GM12878 (cell line): ENCODE data around the gene EHD1. TPM values are rescaled to one million over a fixed set of nuclear protein-coding genes. Genes with fewer than 3 reads are reported as not detected.

Experiments used
- BACH1 ChIP-seq: fragments of 450-650 bp; IDR thresholded peaks from 2 replicates; pipeline ENCODE4 v1.6.1; 2017; ENCODE audit warnings: mild to moderate bottlenecking, borderline replicate concordance
- BHLHE40 ChIP-seq, 2 experiments: fragments of 450-650 bp in 1 of 2; IDR thresholded peaks; 2 replicates each; pipeline ENCODE4 v1.6.1; 2011 to 2017; ENCODE audit warnings: low read depth in 2 of 2, borderline replicate concordance in 1 of 2, improper control_type of control experiment in 1 of 2, low read length in 1 of 2, mild to moderate bottlenecking in 1 of 2
- DPF2 ChIP-seq: fragments of 450-650 bp; IDR thresholded peaks from 2 replicates; pipeline ENCODE4 v1.6.1; 2017; ENCODE audit warnings: mild to moderate bottlenecking
- EGR1 ChIP-seq, 2 experiments: IDR thresholded peaks; 1 replicate in 1 of 2; 2 replicates in 1 of 2; pipeline ENCODE4 v1.6.1; 2011 to 2012; ENCODE audit warnings: low read depth in 2 of 2, low read length in 2 of 2, borderline replicate concordance in 1 of 2, mild to moderate bottlenecking in 1 of 2, moderate library complexity in 1 of 2
- EP300 ChIP-seq, 2 experiments: fragments of 150-350 bp in 1 of 2; IDR thresholded peaks; 2 replicates each; pipeline ENCODE4 v1.6.1; 2011 to 2012; ENCODE audit warnings: low read depth in 2 of 2, low read length in 2 of 2, borderline replicate concordance in 1 of 2, improper control_type of control experiment in 1 of 2, inconsistent platforms in 1 of 2; ENCODE audit not compliant: control insufficient read depth in 1 of 2
- HCFC1 ChIP-seq: fragments of 150-350 bp; IDR thresholded peaks from 2 replicates; pipeline ENCODE4 v1.6.1; 2014; ENCODE audit warnings: low read length
- IKZF2 ChIP-seq, 2 experiments: fragments of 450-650 bp; IDR thresholded peaks; 2 replicates each; pipeline ENCODE4 v1.6.1; 2017; ENCODE audit warnings: mild to moderate bottlenecking in 2 of 2, moderate library complexity in 2 of 2
- JUNB ChIP-seq: IDR thresholded peaks from 2 replicates; pipeline ENCODE4 v1.6.1; 2016; ENCODE audit warnings: antibody characterized with exemption, mild to moderate bottlenecking
- MTA2 ChIP-seq: fragments of 450-650 bp; IDR thresholded peaks from 2 replicates; pipeline ENCODE4 v1.6.1; 2016; ENCODE audit warnings: low read depth, mild to moderate bottlenecking, moderate library complexity
- PAX5 ChIP-seq: IDR thresholded peaks from 2 replicates; pipeline ENCODE4 v1.6.1; 2011; ENCODE audit warnings: low read depth, low read length, borderline replicate concordance
- POLR2AphosphoS2 ChIP-seq: IDR thresholded peaks from 2 replicates; pipeline ENCODE4 v1.6.1; 2011; ENCODE audit warnings: low read depth, mild to moderate bottlenecking, low read length, improper control_type of control experiment, moderate library complexity
- SRF ChIP-seq, 2 experiments: IDR thresholded peaks; 2 replicates each; pipeline ENCODE4 v1.6.1; 2011; ENCODE audit warnings: low read depth in 2 of 2, low read length in 2 of 2, mild to moderate bottlenecking in 1 of 2, moderate library complexity in 1 of 2
- SUZ12 ChIP-seq: fragments of 200-600 bp; sonication (generic); IDR thresholded peaks from one replicate; pipeline ENCODE4 v1.6.1; 2018; ENCODE audit warnings: antibody characterized with exemption, mild to moderate bottlenecking; ENCODE audit not compliant: unreplicated experiment
- TCF7 ChIP-seq: IDR thresholded peaks from 2 replicates; pipeline ENCODE4 v1.6.1; 2014; ENCODE audit warnings: antibody characterized with exemption, borderline replicate concordance
- YBX1 ChIP-seq: fragments of 450-650 bp; IDR thresholded peaks from 2 replicates; pipeline ENCODE4 v1.6.1; 2016; ENCODE audit warnings: antibody characterized with exemption
- ZBED1 ChIP-seq: IDR thresholded peaks from 2 replicates; pipeline ENCODE4 v1.6.1; 2016; ENCODE audit warnings: borderline replicate concordance
- polyA plus RNA-seq, 11 experiments: library from polyadenylated mRNA; depleted of rRNA in 4 of 11; unstranded in 6 of 11; stranded (reverse) in 5 of 11; fragments of >200 nt; fragmentation: Nextera tagmentation in 4 of 11; fragmentation: Illumina TruSeq in 1 of 11; extraction: Ambion mirVana in 4 of 11; extraction: Trizol in 1 of 11; gene quantifications; 1 replicate in 1 of 11; 2 replicates in 10 of 11; pipeline versions ENCODE4 v1.2.1 to v1.2.3, GENCODE V29; 2011 to 2016; ENCODE audit warnings: inconsistent platforms in 2 of 11, missing spikeins in 2 of 11, low read depth in 1 of 11
- total RNA-seq, 4 experiments: library from RNA; depleted of rRNA in 3 of 4; stranded (reverse); fragments of >200 nt in 3 of 4; fragmentation: Illumina TruSeq in 1 of 4; extraction: Trizol in 1 of 4; gene quantifications; 2 replicates each; pipeline versions ENCODE4 v1.2.1 to v1.2.3, GENCODE V29; 2013 to 2021
- TF ChIP-seq, protein P1 (sequence below): IDR thresholded peaks from 2 replicates; pipeline ENCODE4 v1.6.1; 2012; ENCODE audit warnings: mild to moderate bottlenecking, low read depth, low read length
- TF ChIP-seq, protein P2 (sequence below): fragments of 450-650 bp; formaldehyde crosslinking; IDR thresholded peaks from 2 replicates; pipeline ENCODE4 v1.4.0; 2020; ENCODE audit warnings: mild to moderate bottlenecking, moderate library complexity
- TF ChIP-seq, protein P3 (sequence below): IDR thresholded peaks from 2 replicates; pipeline ENCODE4 v1.6.1; 2011; ENCODE audit warnings: borderline replicate concordance, low read depth, mild to moderate bottlenecking, moderate library complexity, mixed read lengths, low read length; ENCODE audit not compliant: insufficient read depth; ENCODE audit errors: extremely low read length
- TF ChIP-seq, protein P4 (sequence below): IDR thresholded peaks from 2 replicates; pipeline ENCODE4 v1.6.1; 2011; ENCODE audit warnings: mild to moderate bottlenecking, low read depth, low read length, moderate library complexity; ENCODE audit not compliant: insufficient replicate concordance

EHD1 gene
- total and polyA plus RNA-seq, 10 of the 15 experiments (the other 5 are each of a cell fraction or from before 2014, with no cell fraction given), result 1.0 to 165 (median 66.5) TPM

DNA sequence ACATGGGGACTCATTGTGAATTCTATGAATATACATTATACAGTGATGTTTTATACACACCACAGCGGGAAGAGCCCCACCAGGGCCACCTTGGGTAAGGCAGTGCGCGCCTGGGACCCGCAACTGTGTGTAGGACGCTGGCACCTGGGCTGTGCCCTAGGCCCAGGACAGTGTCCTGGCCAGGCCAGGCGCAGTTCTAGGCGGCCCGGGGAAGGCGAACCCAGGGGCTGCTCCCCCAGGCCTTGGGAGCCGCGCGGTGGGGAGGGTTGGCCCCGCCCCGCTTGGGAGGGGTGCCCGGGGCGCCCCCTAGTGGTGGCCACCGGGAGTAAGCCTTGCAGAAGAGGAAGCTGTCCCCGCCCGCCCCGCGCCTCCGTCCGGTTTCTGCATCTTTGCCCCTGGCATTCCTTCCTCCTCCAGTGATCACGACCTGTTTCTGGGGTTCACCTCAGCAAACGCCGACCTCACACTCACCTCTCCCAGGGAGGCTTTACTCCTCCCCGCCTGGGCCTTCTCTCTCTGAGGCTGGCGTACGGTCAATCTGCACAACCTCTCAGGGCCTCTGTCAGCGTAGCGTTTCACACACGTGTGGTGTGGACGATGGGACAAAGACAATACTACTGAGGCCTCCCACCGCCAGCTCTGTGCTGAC is 9.5 kb upstream of the EHD1 start (continued):
- TF ChIP-seq SUZ12 (no peak), JUNB (no peak), MTA2 (no peak), PAX5 (no peak), TCF7 (no peak), EGR1 (IDR thresholded peaks at IDR 0.05; ENCODE audit: borderline replicate concordance in 1 of 2, low read depth in 2 of 2, low read length in 2 of 2) (no peak), HCFC1 (no peak), BACH1 (no peak), YBX1 (no peak), DPF2 (0 out of 2 replicates have a peak, but pooled peaks have one; percentile 32), BHLHE40 (IDR thresholded peaks at IDR 0.05; ENCODE audit: borderline replicate concordance in 1 of 2, low read depth in 2 of 2, low read length in 1 of 2) (peak; percentile 22 to 25; a peak in 2 of 4 replicates), POLR2AphosphoS2 (no peak), ZBED1 (no peak), EP300 (IDR thresholded peaks at IDR 0.05; ENCODE audit: borderline replicate concordance in 1 of 2, control insufficient read depth in 1 of 2, low read depth in 2 of 2, low read length in 2 of 2) (no peak), SRF (IDR thresholded peaks at IDR 0.05; ENCODE audit: low read depth in 2 of 2, low read length in 2 of 2) (no peak), IKZF2 (IDR thresholded peaks at IDR 0.05) (no peak)
- TF ChIP-seq, protein P1, sequence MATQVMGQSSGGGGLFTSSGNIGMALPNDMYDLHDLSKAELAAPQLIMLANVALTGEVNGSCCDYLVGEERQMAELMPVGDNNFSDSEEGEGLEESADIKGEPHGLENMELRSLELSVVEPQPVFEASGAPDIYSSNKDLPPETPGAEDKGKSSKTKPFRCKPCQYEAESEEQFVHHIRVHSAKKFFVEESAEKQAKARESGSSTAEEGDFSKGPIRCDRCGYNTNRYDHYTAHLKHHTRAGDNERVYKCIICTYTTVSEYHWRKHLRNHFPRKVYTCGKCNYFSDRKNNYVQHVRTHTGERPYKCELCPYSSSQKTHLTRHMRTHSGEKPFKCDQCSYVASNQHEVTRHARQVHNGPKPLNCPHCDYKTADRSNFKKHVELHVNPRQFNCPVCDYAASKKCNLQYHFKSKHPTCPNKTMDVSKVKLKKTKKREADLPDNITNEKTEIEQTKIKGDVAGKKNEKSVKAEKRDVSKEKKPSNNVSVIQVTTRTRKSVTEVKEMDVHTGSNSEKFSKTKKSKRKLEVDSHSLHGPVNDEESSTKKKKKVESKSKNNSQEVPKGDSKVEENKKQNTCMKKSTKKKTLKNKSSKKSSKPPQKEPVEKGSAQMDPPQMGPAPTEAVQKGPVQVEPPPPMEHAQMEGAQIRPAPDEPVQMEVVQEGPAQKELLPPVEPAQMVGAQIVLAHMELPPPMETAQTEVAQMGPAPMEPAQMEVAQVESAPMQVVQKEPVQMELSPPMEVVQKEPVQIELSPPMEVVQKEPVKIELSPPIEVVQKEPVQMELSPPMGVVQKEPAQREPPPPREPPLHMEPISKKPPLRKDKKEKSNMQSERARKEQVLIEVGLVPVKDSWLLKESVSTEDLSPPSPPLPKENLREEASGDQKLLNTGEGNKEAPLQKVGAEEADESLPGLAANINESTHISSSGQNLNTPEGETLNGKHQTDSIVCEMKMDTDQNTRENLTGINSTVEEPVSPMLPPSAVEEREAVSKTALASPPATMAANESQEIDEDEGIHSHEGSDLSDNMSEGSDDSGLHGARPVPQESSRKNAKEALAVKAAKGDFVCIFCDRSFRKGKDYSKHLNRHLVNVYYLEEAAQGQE, result no peak
- TF ChIP-seq, protein P2, sequence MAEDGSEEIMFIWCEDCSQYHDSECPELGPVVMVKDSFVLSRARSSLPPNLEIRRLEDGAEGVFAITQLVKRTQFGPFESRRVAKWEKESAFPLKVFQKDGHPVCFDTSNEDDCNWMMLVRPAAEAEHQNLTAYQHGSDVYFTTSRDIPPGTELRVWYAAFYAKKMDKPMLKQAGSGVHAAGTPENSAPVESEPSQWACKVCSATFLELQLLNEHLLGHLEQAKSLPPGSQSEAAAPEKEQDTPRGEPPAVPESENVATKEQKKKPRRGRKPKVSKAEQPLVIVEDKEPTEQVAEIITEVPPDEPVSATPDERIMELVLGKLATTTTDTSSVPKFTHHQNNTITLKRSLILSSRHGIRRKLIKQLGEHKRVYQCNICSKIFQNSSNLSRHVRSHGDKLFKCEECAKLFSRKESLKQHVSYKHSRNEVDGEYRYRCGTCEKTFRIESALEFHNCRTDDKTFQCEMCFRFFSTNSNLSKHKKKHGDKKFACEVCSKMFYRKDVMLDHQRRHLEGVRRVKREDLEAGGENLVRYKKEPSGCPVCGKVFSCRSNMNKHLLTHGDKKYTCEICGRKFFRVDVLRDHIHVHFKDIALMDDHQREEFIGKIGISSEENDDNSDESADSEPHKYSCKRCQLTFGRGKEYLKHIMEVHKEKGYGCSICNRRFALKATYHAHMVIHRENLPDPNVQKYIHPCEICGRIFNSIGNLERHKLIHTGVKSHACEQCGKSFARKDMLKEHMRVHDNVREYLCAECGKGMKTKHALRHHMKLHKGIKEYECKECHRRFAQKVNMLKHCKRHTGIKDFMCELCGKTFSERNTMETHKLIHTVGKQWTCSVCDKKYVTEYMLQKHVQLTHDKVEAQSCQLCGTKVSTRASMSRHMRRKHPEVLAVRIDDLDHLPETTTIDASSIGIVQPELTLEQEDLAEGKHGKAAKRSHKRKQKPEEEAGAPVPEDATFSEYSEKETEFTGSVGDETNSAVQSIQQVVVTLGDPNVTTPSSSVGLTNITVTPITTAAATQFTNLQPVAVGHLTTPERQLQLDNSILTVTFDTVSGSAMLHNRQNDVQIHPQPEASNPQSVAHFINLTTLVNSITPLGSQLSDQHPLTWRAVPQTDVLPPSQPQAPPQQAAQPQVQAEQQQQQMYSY (CRISPR knock-in tag), result no peak
- TF ChIP-seq, protein P3, sequence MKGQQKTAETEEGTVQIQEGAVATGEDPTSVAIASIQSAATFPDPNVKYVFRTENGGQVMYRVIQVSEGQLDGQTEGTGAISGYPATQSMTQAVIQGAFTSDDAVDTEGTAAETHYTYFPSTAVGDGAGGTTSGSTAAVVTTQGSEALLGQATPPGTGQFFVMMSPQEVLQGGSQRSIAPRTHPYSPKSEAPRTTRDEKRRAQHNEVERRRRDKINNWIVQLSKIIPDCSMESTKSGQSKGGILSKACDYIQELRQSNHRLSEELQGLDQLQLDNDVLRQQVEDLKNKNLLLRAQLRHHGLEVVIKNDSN, result no peak
- TF ChIP-seq, protein P4, sequence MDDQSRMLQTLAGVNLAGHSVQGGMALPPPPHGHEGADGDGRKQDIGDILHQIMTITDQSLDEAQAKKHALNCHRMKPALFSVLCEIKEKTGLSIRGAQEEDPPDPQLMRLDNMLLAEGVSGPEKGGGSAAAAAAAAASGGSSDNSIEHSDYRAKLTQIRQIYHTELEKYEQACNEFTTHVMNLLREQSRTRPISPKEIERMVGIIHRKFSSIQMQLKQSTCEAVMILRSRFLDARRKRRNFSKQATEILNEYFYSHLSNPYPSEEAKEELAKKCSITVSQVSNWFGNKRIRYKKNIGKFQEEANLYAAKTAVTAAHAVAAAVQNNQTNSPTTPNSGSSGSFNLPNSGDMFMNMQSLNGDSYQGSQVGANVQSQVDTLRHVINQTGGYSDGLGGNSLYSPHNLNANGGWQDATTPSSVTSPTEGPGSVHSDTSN, result no peak
